Liver (tissue), 9 donors: Measurements from ENCODE around the gene RBM5. TPM values are rescaled to one million over a fixed set of nuclear protein-coding genes. Genes with fewer than 3 reads are reported as not detected.

Experiments used
- DNase-seq: peaks from one replicate; pipeline ENCODE4 v3.0.0-alpha.2; 2017; ENCODE audit warnings: low spot score
- H3K27ac ChIP-seq, 2 donors: one replicate each; pipeline ENCODE4 v1.7.0; 2013; ENCODE audit warnings: inconsistent platforms in 2 of 2, low read length in 2 of 2, control low read depth in 1 of 2, low read depth in 1 of 2, mild to moderate bottlenecking in 1 of 2
- H3K27me3 ChIP-seq, 4 donors: one replicate each; pipeline versions ENCODE4 v1.6.1 to v1.7.0; 2013; ENCODE audit warnings: low read length in 3 of 4, inconsistent platforms in 1 of 4, mild to moderate bottlenecking in 1 of 4, moderate library complexity in 1 of 4; ENCODE audit not compliant: control insufficient read depth in 4 of 4, insufficient read depth in 4 of 4
- H3K36me3 ChIP-seq, 4 donors: one replicate each; pipeline versions ENCODE4 v1.6.1 to v1.7.0; 2013; ENCODE audit warnings: low read length in 3 of 4, mild to moderate bottlenecking in 3 of 4, low read depth in 1 of 4, moderate library complexity in 1 of 4; ENCODE audit not compliant: control insufficient read depth in 4 of 4, insufficient read depth in 3 of 4
- H3K4me1 ChIP-seq, 4 donors: one replicate each; pipeline versions ENCODE4 v1.6.1 to v1.7.0; 2013; ENCODE audit warnings: low read length in 3 of 4, mild to moderate bottlenecking in 3 of 4, moderate library complexity in 1 of 4; ENCODE audit not compliant: control insufficient read depth in 4 of 4, insufficient read depth in 4 of 4
- H3K4me3 ChIP-seq, 3 donors: one replicate each; pipeline versions ENCODE4 v1.6.1 to v1.7.0; 2013; ENCODE audit warnings: low read length in 3 of 3, control low read depth in 1 of 3, low read depth in 1 of 3, mild to moderate bottlenecking in 1 of 3
- H3K9ac ChIP-seq, 2 donors: one replicate each; pipeline ENCODE4 v1.7.0; 2013; ENCODE audit warnings: low read length in 2 of 2, mild to moderate bottlenecking in 2 of 2, moderate library complexity in 2 of 2, control low read depth in 1 of 2, low read depth in 1 of 2
- H3K9me3 ChIP-seq, 4 donors: one replicate each; pipeline versions ENCODE4 v1.6.1 to v1.7.0; 2013; ENCODE audit warnings: low read length in 3 of 4; ENCODE audit not compliant: control insufficient read depth in 4 of 4
- CTCF ChIP-seq: fragments of 150-350 bp; IDR thresholded peaks from 2 replicates; pipeline ENCODE4 v1.5.1; 2017; ENCODE audit warnings: improper control_type of control experiment, low read depth, low read length; ENCODE audit not compliant: missing input control
- EGR1 ChIP-seq, 2 donors: IDR thresholded peaks; 2 replicates each; pipeline ENCODE4 v1.6.1; 2016 to 2018; ENCODE audit warnings: antibody characterized with exemption in 2 of 2, low read depth in 2 of 2
- FOXA1 ChIP-seq: IDR thresholded peaks from 2 replicates; pipeline ENCODE4 v1.6.1; 2016; ENCODE audit warnings: antibody characterized with exemption
- FOXA2 ChIP-seq: IDR thresholded peaks from 2 replicates; pipeline ENCODE4 v1.6.1; 2016; ENCODE audit warnings: antibody characterized with exemption
- GABPA ChIP-seq, 2 donors: IDR thresholded peaks in 1 of 2; conservative IDR thresholded peaks in 1 of 2; 2 replicates each; pipeline ENCODE4 v1.6.1; 2016; ENCODE audit warnings: antibody characterized with exemption in 2 of 2, mild to moderate bottlenecking in 1 of 2, moderate library complexity in 1 of 2
- HNF4A ChIP-seq, 2 donors: conservative IDR thresholded peaks; 2 replicates each; pipeline ENCODE4 v1.6.1; 2016; ENCODE audit warnings: antibody characterized with exemption in 2 of 2, mild to moderate bottlenecking in 2 of 2
- HNF4G ChIP-seq: IDR thresholded peaks from 2 replicates; pipeline ENCODE4 v1.6.1; 2016; ENCODE audit warnings: antibody characterized with exemption
- NR2F2 ChIP-seq: IDR thresholded peaks from 2 replicates; pipeline ENCODE4 v1.6.1; 2016; ENCODE audit warnings: antibody characterized with exemption
- RXRA ChIP-seq, 2 donors: IDR thresholded peaks; 2 replicates each; pipeline ENCODE4 v1.6.1; 2017 to 2018; ENCODE audit warnings: antibody characterized with exemption in 2 of 2, mild to moderate bottlenecking in 1 of 2
- SP1 ChIP-seq: IDR thresholded peaks from 2 replicates; pipeline ENCODE4 v1.6.1; 2018; ENCODE audit warnings: antibody characterized with exemption, mild to moderate bottlenecking
- TAF1 ChIP-seq: conservative IDR thresholded peaks from 2 replicates; pipeline ENCODE4 v1.6.1; 2016; ENCODE audit warnings: antibody characterized with exemption, mild to moderate bottlenecking
- YY1 ChIP-seq: IDR thresholded peaks from 2 replicates; pipeline ENCODE4 v1.6.1; 2016; ENCODE audit warnings: antibody characterized with exemption, mild to moderate bottlenecking
- WGBS: extraction: QIAGEN DNeasy Blood & Tissue Kit; methylation state at CpG from one replicate; pipeline ENCODE4 v1.1.7; 2013; 5-methylcytosine and 5-hydroxymethylcytosine counted together
- polyA plus RNA-seq, 2 donors: library from polyadenylated mRNA; stranded (reverse) in 1 of 2; unstranded in 1 of 2; fragments of 200-250 nt in 1 of 2; fragments of >200 nt in 1 of 2; fragmentation: Nextera tagmentation in 1 of 2; extraction: Ambion mirVana in 1 of 2; gene quantifications; one replicate each; pipeline versions ENCODE4 v1.2.1 to v1.2.3, GENCODE V29; 2013 to 2015
- total RNA-seq, 2 donors: library from RNA; depleted of rRNA; stranded (reverse); fragments of >200 nt; gene quantifications; one replicate each; pipeline ENCODE4 v1.2.3, GENCODE V29; 2014
- TF ChIP-seq, protein P1 (sequence below): IDR thresholded peaks from 2 replicates; pipeline ENCODE4 v1.6.1; 2016; ENCODE audit warnings: antibody characterized with exemption
- TF ChIP-seq, protein P2 (sequence below): IDR thresholded peaks from 2 replicates; pipeline ENCODE4 v1.6.1; 2016; ENCODE audit warnings: antibody characterized with exemption
- TF ChIP-seq, protein P3 (sequence below): IDR thresholded peaks from 2 replicates; pipeline ENCODE4 v1.6.1; 2016; ENCODE audit warnings: antibody characterized with exemption
- donor health status: healthy.
- donor health status: healthy.
- donor health status: healthy.
- donor health status: healthy.
- donor health status: healthy.

Gene RBM5
- total and polyA plus RNA-seq, 4 donors = 21.2 to 142 (median 64.3) TPM

- TF ChIP-seq, protein P1, sequence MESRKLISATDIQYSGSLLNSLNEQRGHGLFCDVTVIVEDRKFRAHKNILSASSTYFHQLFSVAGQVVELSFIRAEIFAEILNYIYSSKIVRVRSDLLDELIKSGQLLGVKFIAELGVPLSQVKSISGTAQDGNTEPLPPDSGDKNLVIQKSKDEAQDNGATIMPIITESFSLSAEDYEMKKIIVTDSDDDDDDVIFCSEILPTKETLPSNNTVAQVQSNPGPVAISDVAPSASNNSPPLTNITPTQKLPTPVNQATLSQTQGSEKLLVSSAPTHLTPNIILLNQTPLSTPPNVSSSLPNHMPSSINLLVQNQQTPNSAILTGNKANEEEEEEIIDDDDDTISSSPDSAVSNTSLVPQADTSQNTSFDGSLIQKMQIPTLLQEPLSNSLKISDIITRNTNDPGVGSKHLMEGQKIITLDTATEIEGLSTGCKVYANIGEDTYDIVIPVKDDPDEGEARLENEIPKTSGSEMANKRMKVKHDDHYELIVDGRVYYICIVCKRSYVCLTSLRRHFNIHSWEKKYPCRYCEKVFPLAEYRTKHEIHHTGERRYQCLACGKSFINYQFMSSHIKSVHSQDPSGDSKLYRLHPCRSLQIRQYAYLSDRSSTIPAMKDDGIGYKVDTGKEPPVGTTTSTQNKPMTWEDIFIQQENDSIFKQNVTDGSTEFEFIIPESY = no peak
- TF ChIP-seq FOXA2 (no peak), EGR1 (IDR thresholded peaks at IDR 0.05; ENCODE audit: low read depth in 2 of 2) (no peak), YY1 (no peak), RXRA (IDR thresholded peaks at IDR 0.05) (no peak), FOXA1 (no peak), HNF4G (no peak)
- TF ChIP-seq, protein P2, sequence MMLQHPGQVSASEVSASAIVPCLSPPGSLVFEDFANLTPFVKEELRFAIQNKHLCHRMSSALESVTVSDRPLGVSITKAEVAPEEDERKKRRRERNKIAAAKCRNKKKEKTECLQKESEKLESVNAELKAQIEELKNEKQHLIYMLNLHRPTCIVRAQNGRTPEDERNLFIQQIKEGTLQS = no peak
- TF ChIP-seq, protein P3, sequence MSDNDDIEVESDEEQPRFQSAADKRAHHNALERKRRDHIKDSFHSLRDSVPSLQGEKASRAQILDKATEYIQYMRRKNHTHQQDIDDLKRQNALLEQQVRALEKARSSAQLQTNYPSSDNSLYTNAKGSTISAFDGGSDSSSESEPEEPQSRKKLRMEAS = no peak
Measured at GRCh38 chr3:50139718-50140423, 51.2 kb downstream of the RBM5 start (continued).

DNA sequence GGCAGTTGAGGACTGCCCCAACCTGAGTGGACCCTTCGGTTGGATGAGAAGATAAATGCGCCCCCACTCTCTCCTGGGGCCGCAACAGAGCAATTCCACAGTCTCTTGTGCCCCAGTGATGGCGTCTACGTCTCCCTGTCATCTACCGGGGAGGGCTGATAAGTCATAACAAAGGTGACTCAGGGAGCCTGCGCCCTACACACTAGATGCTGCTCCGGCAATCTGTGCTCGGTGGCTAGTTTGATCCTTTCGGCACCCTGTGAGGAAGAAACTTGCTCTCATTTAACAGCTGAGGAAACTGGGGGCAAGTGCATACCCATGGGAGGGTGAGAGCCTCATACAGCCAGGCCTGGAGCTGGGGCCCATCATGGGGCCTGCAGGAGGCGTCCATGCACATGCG, 52.3 kb downstream of the RBM5 start:
- no peak overlapping the region for H3K27ac ChIP-seq
- TF ChIP-seq SP1 = no peak
- no peak for TF ChIP-seq FOXA1
- TF ChIP-seq CTCF = no peak
- TF ChIP-seq, protein P1 = no peak
- TF ChIP-seq GABPA (IDR thresholded peaks at IDR 0.05 in 1 of 2, conservative IDR thresholded peaks at IDR 0.05 in 1 of 2) = no peak
- no peak for TF ChIP-seq NR2F2
- TF ChIP-seq HNF4A (conservative IDR thresholded peaks at IDR 0.05) = no peak
- no peak for TF ChIP-seq TAF1
- no peak for TF ChIP-seq YY1
- TF ChIP-seq EGR1 (IDR thresholded peaks at IDR 0.05; ENCODE audit: low read depth in 2 of 2) = no peak
- WGBS = 96% methylated on average over 12 of the region's 12 CpGs
- no peak for DNase-seq
- no peaks in the 10 kb centered on the region for H3K36me3 ChIP-seq
- H3K27me3 ChIP-seq = no peaks in the 10 kb centered on the region
- no peaks in the 10 kb centered on the region for H3K9me3 ChIP-seq
- H3K4me1 ChIP-seq = no peaks in the 10 kb centered on the region
- H3K9ac ChIP-seq = no peak overlapping the region
- no peak overlapping the region for H3K4me3 ChIP-seq
